Measurements from ENCODE around the gene KCNK17.

Gene KCNK17

GRCh38 chr6:39338397-39338796, 24.2 kb upstream of the KCNK17 start:
- no peak for DNase-seq (ENCODE audit: low read depth in 3 of 3)

- DNase-seq (ENCODE audit: low read depth in 3 of 3): no peak
These were observed 21.7 kb upstream of the KCNK17 start for GRCh38 chr6:39335780-39336545.

- DNase-seq (ENCODE audit: low read depth in 3 of 3): no peak
These were observed 19.6 kb upstream of the KCNK17 start for GRCh38 chr6:39333644-39334438.

GRCh38 chr6:39330476-39330875, 16.3 kb upstream of the KCNK17 start:
- no peak for DNase-seq (ENCODE audit: low read depth in 3 of 3)

- DNase-seq (ENCODE audit: low read depth in 3 of 3): no peak
These were observed 15.8 kb upstream of the KCNK17 start for GRCh38 chr6:39330057-39330456.

- no peak for DNase-seq (ENCODE audit: low read depth in 3 of 3)
These were observed 13.8 kb upstream of the KCNK17 start for GRCh38 chr6:39328066-39328465.

- DNase-seq (ENCODE audit: low read depth in 3 of 3): no peak
These were observed 13.3 kb upstream of the KCNK17 start for GRCh38 chr6:39327507-39327906.

- no peak for DNase-seq (ENCODE audit: low read depth in 3 of 3)
These were observed 8.2 kb upstream of the KCNK17 start, which contains the start of gene KCNK16 for GRCh38 chr6:39322306-39322850. Gene KCNK16 (minus strand): TSS chr6:39322702. CDS start chr6:39322540, 162 bp downstream.

GRCh38 chr6:39321761-39322160, 7.5 kb upstream of the KCNK17 start:
- DNase-seq (ENCODE audit: low read depth in 3 of 3): no peak

GRCh38 chr6:39320363-39320984, 6.3 kb upstream of the KCNK17 start:
- no peak for DNase-seq (ENCODE audit: low read depth in 3 of 3)

GRCh38 chr6:39319621-39320362, 5.6 kb upstream of the KCNK17 start:
- DNase-seq (ENCODE audit: low read depth in 3 of 3): no peak

GRCh38 chr6:39317256-39317655, 3.0 kb upstream of the KCNK17 start:
- no peak for DNase-seq (ENCODE audit: low read depth in 3 of 3)

- no peak for DNase-seq (ENCODE audit: low read depth in 3 of 3)
These were observed 520 bp downstream of the KCNK17 start for GRCh38 chr6:39313526-39314272.

GRCh38 chr6:39312912-39313525, 1.2 kb downstream of the KCNK17 start:
- DNase-seq (ENCODE audit: low read depth in 3 of 3): no peak

GRCh38 chr6:39310542-39310941, 3.7 kb downstream of the KCNK17 start:
- no peak for DNase-seq (ENCODE audit: low read depth in 3 of 3)

- DNase-seq (ENCODE audit: low read depth in 3 of 3): peak; percentile 18 to 26 (median 26)
These were observed 4.2 kb downstream of the KCNK17 start for GRCh38 chr6:39309942-39310531.

- no peak for DNase-seq (ENCODE audit: low read depth in 3 of 3)
These were observed 6.8 kb downstream of the KCNK17 start for GRCh38 chr6:39307462-39307861.

- no peak for DNase-seq (ENCODE audit: low read depth in 3 of 3)
These were observed 9.3 kb downstream of the KCNK17 start for GRCh38 chr6:39304951-39305350.

- DNase-seq (ENCODE audit: low read depth in 3 of 3): no peak
These were observed 10.6 kb downstream of the KCNK17 start for GRCh38 chr6:39303425-39304153.

Data from stimulated activated CD4-positive, alpha-beta T cell treated with anti-CD3 and anti-CD28 coated beads, TNF-alpha, amount 100 ng/mL, for 4 hours (primary cell).